K562 (cell line): ENCODE results near the gene DNAJB7. TPM values are rescaled to one million over a fixed set of nuclear protein-coding genes. Genes with fewer than 3 reads are reported as not detected.

Experiments used
- ATAC-seq: fragments of 200-7000 bp; cut with Tn5 transposase; 3 replicates; pipeline ENCODE4 v1.9.1; 2020; ENCODE audit warnings: moderate library complexity
- BruUV-seq: library from RNA; stranded (reverse); fragments of 400-500 nt; replicated peaks from 2 replicates; lab custom pipeline; 2021; lab: Mats Ljungman, UMichigan
- CTCF ChIA-PET: fragments of 300-600 bp; formaldehyde crosslinking; extraction: SDS; loops from one replicate; lab custom pipeline; 2021; ENCODE audit warnings: low intra/inter-chr PET ratio; lab: Yijun Ruan, JAX
- POLR2A ChIA-PET: fragments of 300-600, 350-650 bp; sonication (Branson Sonifier 250); formaldehyde crosslinking; extraction: SDS; loops from one replicate; lab custom pipeline; 2021; ENCODE audit warnings: antibody characterized with exemption, inconsistent platforms; lab: Yijun Ruan, JAX
- DNase-seq, 4 experiments: peaks; one replicate each; pipeline versions ENCODE4 v3.0.0 to v3.0.0-alpha.2; 2011 to 2018; ENCODE audit warnings: low spot score in 3 of 4, mixed read lengths in 3 of 4; ENCODE audit errors: extremely low read depth in 1 of 4
- FAIRE-seq: peaks from 2 replicates; lab custom pipeline; 2011; peaks lifted over from hg19 to GRCh38; lab: Jason Lieb, UNC
- H2AFZ ChIP-seq: 2 replicates; pipeline ENCODE4 v1.6.0; 2011; ENCODE audit warnings: low read depth, low read length, control low read depth, inconsistent platforms
- H3K27ac ChIP-seq: fragments of 200-600 bp; 3 replicates; pipeline ENCODE4 v1.8.0; 2011; ENCODE audit warnings: low read depth, mild to moderate bottlenecking, control low read depth, inconsistent platforms, low read length, moderate library complexity, mixed read lengths; ENCODE audit errors: extremely low read depth
- H3K27me3 ChIP-seq, 2 experiments: fragments of 300-600 bp in 1 of 2; 2 replicates in 1 of 2; 3 replicates in 1 of 2; pipeline versions ENCODE4 v1.6.0 to v1.8.0; 2011; ENCODE audit warnings: inconsistent platforms in 2 of 2, low read length in 2 of 2, mild to moderate bottlenecking in 1 of 2, mixed read lengths in 1 of 2, moderate library complexity in 1 of 2; ENCODE audit not compliant: control insufficient read depth in 2 of 2, insufficient read depth in 2 of 2
- H3K36me3 ChIP-seq: fragments of 300-600 bp; 3 replicates; pipeline ENCODE4 v1.8.0; 2011; ENCODE audit warnings: mild to moderate bottlenecking, low read length, inconsistent platforms; ENCODE audit not compliant: control insufficient read depth, insufficient read depth
- H3K4me1 ChIP-seq, 2 experiments: fragments of 200-600 bp in 1 of 2; replicated peaks in 1 of 2; 2 replicates in 1 of 2; 3 replicates in 1 of 2; pipeline versions ENCODE4 v1.5.1 to v1.8.0; 2011; ENCODE audit warnings: inconsistent platforms in 2 of 2, low read length in 2 of 2, mild to moderate bottlenecking in 1 of 2, mixed read lengths in 1 of 2, moderate library complexity in 1 of 2; ENCODE audit not compliant: control insufficient read depth in 2 of 2, insufficient read depth in 2 of 2
- H3K4me2 ChIP-seq: 2 replicates; pipeline ENCODE4 v1.6.1; 2011; ENCODE audit warnings: low read length, control low read depth, inconsistent platforms, mixed read lengths; ENCODE audit not compliant: insufficient read depth
- H3K4me3 ChIP-seq: fragments of 200-600 bp; sonication (generic), shearing (Covaris generic); 2 replicates; pipeline ENCODE4 v1.5.1; 2016; ENCODE audit warnings: control low read depth, inconsistent platforms
- H3K79me2 ChIP-seq: fragments of 200-600 bp; 3 replicates; pipeline ENCODE4 v1.8.0; 2011; ENCODE audit warnings: low read length, inconsistent platforms; ENCODE audit not compliant: control insufficient read depth, insufficient read depth
- H3K9ac ChIP-seq, 2 experiments: 2 replicates each; pipeline versions ENCODE4 v1.6.0 to v1.6.1; 2011; ENCODE audit warnings: low read depth in 2 of 2, low read length in 2 of 2, control low read depth in 1 of 2, inconsistent platforms in 1 of 2, mild to moderate bottlenecking in 1 of 2, mixed read lengths in 1 of 2; ENCODE audit not compliant: insufficient read depth in 1 of 2
- H3K9me1 ChIP-seq: one replicate; pipeline ENCODE4 v1.6.0; 2011; ENCODE audit warnings: inconsistent platforms, mild to moderate bottlenecking, low read length, moderate library complexity; ENCODE audit not compliant: control insufficient read depth, insufficient read depth
- H3K9me3 ChIP-seq: replicated peaks from 2 replicates; pipeline ENCODE4 v1.5.1; 2011; ENCODE audit warnings: low read depth, low read length, inconsistent platforms; ENCODE audit not compliant: control insufficient read depth, insufficient read depth
- H4K20me1 ChIP-seq: replicated peaks from 2 replicates; pipeline ENCODE4 v1.6.1; 2011; ENCODE audit warnings: low read length, inconsistent platforms, mixed read lengths; ENCODE audit not compliant: control insufficient read depth, insufficient read depth
- CBFA2T2 ChIP-seq: fragments of 450-650 bp; conservative IDR thresholded peaks from 2 replicates; pipeline ENCODE4 v1.6.1; 2017; ENCODE audit warnings: mild to moderate bottlenecking
- CC2D1A ChIP-seq: fragments of 450-650 bp; IDR thresholded peaks from 2 replicates; pipeline ENCODE4 v1.6.1; 2017; ENCODE audit warnings: mild to moderate bottlenecking
- COPS2 ChIP-seq: fragments of 450-650 bp; conservative IDR thresholded peaks from 2 replicates; pipeline ENCODE4 v1.6.1; 2016; ENCODE audit warnings: mild to moderate bottlenecking, moderate library complexity
- GATA2 ChIP-seq: sonication (generic); formaldehyde crosslinking; IDR thresholded peaks from 2 replicates; pipeline ENCODE4 v1.4.0; 2020; ENCODE audit warnings: mild to moderate bottlenecking, missing genetic modification reagents
- KLF13 ChIP-seq: fragments of 450-650 bp; IDR thresholded peaks from 2 replicates; pipeline ENCODE4 v1.6.1; 2016; ENCODE audit warnings: missing genetic modification characterization, low read depth, mild to moderate bottlenecking, missing compliant biosample characterization, moderate library complexity, borderline replicate concordance
- MCM3 ChIP-seq: fragments of 450-650 bp; IDR thresholded peaks from 2 replicates; pipeline ENCODE4 v1.6.1; 2016
- SAFB2 ChIP-seq: fragments of 200-400 bp; formaldehyde crosslinking; IDR thresholded peaks from 2 replicates; pipeline ENCODE4 v1.6.1; 2018; ENCODE audit warnings: borderline replicate concordance, low read length, low read depth, moderate library complexity; ENCODE audit not compliant: severe bottlenecking
- TCF7 ChIP-seq: sonication (generic); IDR thresholded peaks from 2 replicates; pipeline ENCODE4 v1.6.1; 2016; ENCODE audit warnings: antibody characterized with exemption, borderline replicate concordance
- WHSC1 ChIP-seq: IDR thresholded peaks from one replicate; pipeline ENCODE4 v1.6.1; 2012; ENCODE audit warnings: low read length, control low read depth, inconsistent platforms
- ZNF274 ChIP-seq: IDR thresholded peaks from 2 replicates; pipeline ENCODE4 v1.6.1; 2011; ENCODE audit warnings: low read depth, mild to moderate bottlenecking, low read length, moderate library complexity, borderline replicate concordance
- WGBS: fragments of 100-300 bp; shearing (Covaris generic); methylation state at CpG from one replicate; pipeline ENCODE4 v1.1.6; 2016; ENCODE audit warnings: low coverage, mixed read lengths; ENCODE audit not compliant: insufficient coverage; ENCODE audit errors: missing lambda C conversion rate; 5-methylcytosine and 5-hydroxymethylcytosine counted together
- in situ Hi-C: fragments of 300-500 bp; cut with MboI; formaldehyde crosslinking; loops from 4 replicates; pipeline ENCODE4 v1.15.0; 2018; ENCODE audit warnings: inconsistent platforms, mixed read lengths
- intact Hi-C: fragments of 100-400 bp; cut with micrococcal nuclease; formaldehyde crosslinking; loops from 2 replicates; pipeline ENCODE4 v1.14.2; 2022
- polyA plus RNA-seq, 8 experiments: library from polyadenylated mRNA; depleted of rRNA in 4 of 8; stranded (reverse) in 5 of 8; unstranded in 3 of 8; fragments of >200 nt; fragmentation: Nextera tagmentation in 2 of 8; fragmentation: Illumina TruSeq in 1 of 8; extraction: Ambion mirVana in 2 of 8; extraction: Trizol in 1 of 8; gene quantifications; 2 replicates each; pipeline versions ENCODE4 v1.2.1 to v1.2.3, GENCODE V29; 2011 to 2014; ENCODE audit warnings: inconsistent platforms in 1 of 8, missing spikeins in 1 of 8
- total RNA-seq, 7 experiments: library from RNA; depleted of rRNA in 6 of 7; stranded (reverse); fragments of >200 nt in 6 of 7; fragmentation: Illumina TruSeq in 2 of 7; extraction: Trizol in 2 of 7; gene quantifications; 2 replicates each; pipeline versions ENCODE4 v1.2.1 to v1.2.3, GENCODE V29; 2011 to 2021; ENCODE audit warnings: low replicate concordance in 1 of 7

Gene DNAJB7
- total and polyA plus RNA-seq, 9 of the 15 experiments (the other 6 are each of a cell fraction or from before 2014, with no cell fraction given), result 0.13 to 0.21 TPM; not detected in 7

DNA sequence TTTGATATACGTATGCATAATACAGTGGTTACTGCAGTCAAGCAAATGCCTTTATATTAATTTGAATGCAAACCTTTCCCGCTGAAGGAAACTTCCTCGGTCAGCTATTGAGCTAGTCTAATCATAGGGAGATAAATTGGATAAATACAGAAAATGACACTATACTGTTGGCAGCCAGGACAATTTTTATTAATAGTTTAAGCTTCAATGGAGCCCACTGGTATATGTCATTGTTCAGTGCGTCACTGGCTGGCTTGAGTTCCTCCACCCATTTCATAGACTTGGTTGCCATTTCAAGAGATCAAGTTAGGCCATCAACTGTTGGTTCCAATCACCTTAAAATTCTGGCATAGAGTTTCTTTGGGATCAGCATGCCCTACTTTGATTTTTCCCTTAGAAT is 32.5 kb upstream of the DNAJB7 start:
- Histone ChIP-seq H3K4me1 (peaks cover 0 to 4% of the 10 kb centered on the region in 2 experiments; a peak in 2 of 5 replicates), H3K27me3 (no peaks in the 10 kb centered on the region), H3K36me3 (peaks cover 5% of the 10 kb centered on the region; the same call in 2 of the 3 replicates), H3K4me3 (no peak overlapping the region), H3K79me2 (no peaks in the 10 kb centered on the region), H3K9me3 (no peaks in the 10 kb centered on the region), H2AFZ (no peak overlapping the region), H3K27ac (no peak overlapping the region), H4K20me1 (no peaks in the 10 kb centered on the region), H3K9ac (no peak overlapping the region), H3K9me1 (no peaks in the 10 kb centered on the region), H3K4me2 (no peak overlapping the region)
- TF ChIP-seq CBFA2T2, result no peak
- TF ChIP-seq GATA2 (CRISPR knock-in tag), result no peak
- TF ChIP-seq ZNF274, result no peak
- no peak for TF ChIP-seq MCM3
- no peak for TF ChIP-seq CC2D1A
- no peak for TF ChIP-seq WHSC1
- TF ChIP-seq SAFB2, result no peak
- TF ChIP-seq TCF7, result no peak
- no peak for TF ChIP-seq COPS2
- TF ChIP-seq KLF13, result no peak
- WGBS, result 78% methylated on average over 4 of the region's 4 CpGs
- ATAC-seq (no peak), FAIRE-seq (no peak), DNase-seq (no peak)
- in situ Hi-C loops, result loop anchor here (10.0 kb wide), 2 partner anchors 240 to 340 kb away; no protein-coding TSS in a partner anchor
- POLR2A ChIA-PET, result no interaction called here
- intact Hi-C loops, result loop anchor here (10.0 kb wide), 1 partner anchor 240 kb away; no protein-coding TSS in a partner anchor
- CTCF ChIA-PET, result no interaction called here
- BruUV-seq, result no TSS peak
